ENCODE results near the gene RASSF7.

The RASSF7 gene

GRCh38 chr11:559020-559620 is 1.6 kb upstream of the RASSF7 start:
- no peak overlapping the region for H3K27ac ChIP-seq
- TF ChIP-seq, protein P1, sequence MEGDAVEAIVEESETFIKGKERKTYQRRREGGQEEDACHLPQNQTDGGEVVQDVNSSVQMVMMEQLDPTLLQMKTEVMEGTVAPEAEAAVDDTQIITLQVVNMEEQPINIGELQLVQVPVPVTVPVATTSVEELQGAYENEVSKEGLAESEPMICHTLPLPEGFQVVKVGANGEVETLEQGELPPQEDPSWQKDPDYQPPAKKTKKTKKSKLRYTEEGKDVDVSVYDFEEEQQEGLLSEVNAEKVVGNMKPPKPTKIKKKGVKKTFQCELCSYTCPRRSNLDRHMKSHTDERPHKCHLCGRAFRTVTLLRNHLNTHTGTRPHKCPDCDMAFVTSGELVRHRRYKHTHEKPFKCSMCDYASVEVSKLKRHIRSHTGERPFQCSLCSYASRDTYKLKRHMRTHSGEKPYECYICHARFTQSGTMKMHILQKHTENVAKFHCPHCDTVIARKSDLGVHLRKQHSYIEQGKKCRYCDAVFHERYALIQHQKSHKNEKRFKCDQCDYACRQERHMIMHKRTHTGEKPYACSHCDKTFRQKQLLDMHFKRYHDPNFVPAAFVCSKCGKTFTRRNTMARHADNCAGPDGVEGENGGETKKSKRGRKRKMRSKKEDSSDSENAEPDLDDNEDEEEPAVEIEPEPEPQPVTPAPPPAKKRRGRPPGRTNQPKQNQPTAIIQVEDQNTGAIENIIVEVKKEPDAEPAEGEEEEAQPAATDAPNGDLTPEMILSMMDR (conservative IDR thresholded peaks at IDR 0.05), result 0 out of 2 replicates have a peak, but pooled peaks have one; percentile 6

DNA sequence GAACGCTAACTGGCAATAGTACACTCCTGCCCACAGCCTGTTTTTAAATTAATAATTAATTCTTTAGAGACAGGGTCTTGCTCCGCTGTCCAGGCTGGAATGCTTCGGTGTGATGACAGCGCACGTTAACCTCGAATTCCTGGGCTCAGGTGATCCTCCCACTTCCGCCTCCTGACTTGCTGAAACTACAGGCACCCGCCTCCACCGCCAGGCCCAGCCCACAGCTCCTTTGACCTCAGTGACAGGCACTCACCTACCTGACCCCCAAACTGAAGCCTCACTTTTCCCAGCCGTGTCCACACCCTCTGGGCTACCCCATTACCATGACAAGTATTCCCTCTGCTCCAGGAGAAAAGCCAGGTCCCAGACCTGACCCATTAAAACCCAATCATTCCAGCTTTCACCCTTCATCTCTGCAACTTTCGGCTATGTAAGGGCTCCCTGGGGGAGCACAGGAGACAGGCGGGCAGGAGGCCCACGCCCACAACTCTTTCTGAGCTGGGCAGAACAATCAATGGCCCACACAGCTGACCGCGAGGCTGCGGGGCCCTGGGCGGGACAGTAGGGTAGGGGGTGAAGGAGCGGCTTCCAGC is 962 bp upstream of the RASSF7 start:
- TF ChIP-seq, protein P1 (conservative IDR thresholded peaks at IDR 0.05), result no peak
- H3K27ac ChIP-seq, result peak overlapping the region; percentile 95

DNA sequence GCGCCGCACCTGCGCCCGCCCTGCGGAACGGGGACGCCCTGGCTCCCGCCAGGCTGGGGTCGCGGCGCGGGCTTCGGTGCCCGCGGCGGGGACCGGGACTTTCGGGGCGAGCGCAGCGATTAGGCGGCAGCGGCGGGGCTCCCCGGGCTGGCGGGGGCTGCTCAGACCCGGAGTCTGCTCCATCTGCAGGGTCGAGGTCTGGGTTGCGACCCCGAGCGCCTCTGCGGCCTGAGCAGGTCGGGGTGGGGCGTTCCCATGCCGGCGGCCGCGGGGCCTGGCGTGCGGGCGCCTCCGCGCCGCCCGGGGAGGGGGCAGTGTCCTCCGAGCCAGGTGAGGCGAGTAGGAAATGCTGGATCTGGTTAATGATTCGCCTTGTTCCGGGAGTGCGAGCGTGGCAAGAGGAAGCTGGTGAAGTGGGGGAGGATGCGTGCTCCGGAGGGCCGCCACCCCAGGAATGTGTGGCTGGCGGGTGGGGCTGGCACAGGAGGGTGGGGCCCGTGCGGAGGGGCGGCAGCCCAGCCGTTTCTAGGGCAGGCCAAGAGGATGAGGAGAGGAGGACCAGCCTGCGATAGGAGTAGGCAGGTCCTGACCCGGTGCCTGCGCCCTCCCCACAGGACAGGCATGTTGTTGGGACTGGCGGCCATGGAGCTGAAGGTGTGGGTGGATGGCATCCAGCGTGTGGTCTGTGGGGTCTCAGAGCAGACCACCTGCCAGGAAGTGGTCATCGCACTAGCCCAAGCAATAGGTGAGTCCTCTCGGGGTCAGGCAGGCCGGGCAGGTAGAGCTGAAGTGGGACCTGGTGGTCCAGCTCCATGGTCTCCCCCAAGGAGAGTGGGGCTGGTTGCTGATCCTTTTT is 606 bp downstream of the RASSF7 start:
- TF ChIP-seq, protein P1 (conservative IDR thresholded peaks at IDR 0.05), result no peak
- peak overlapping the region; percentile 95 for H3K27ac ChIP-seq

- H3K27ac ChIP-seq, result peak overlapping the region; percentile 95
- TF ChIP-seq, protein P1 (conservative IDR thresholded peaks at IDR 0.05), result no peak
Measured at GRCh38 chr11:562046-562645, 1.4 kb downstream of the RASSF7 start.

- H3K27ac ChIP-seq, result peak overlapping the region; percentile 95
- TF ChIP-seq, protein P1 (conservative IDR thresholded peaks at IDR 0.05), result no peak
Measured at GRCh38 chr11:563066-563811, 2.5 kb downstream of the RASSF7 start.

GRCh38 chr11:563812-564578 is 3.2 kb downstream of the RASSF7 start:
- H3K27ac ChIP-seq, result peak overlapping the region; percentile 95
- TF ChIP-seq, protein P1 (conservative IDR thresholded peaks at IDR 0.05), result no peak
